Endothelial cell of coronary artery (primary cell): Measurements from ENCODE around the gene NAP1L2. TPM values are rescaled to one million over a fixed set of nuclear protein-coding genes. Genes with fewer than 3 reads are reported as not detected.

Source experiments
- total RNA-seq: library from RNA; depleted of rRNA; stranded (reverse); fragments of >200 nt; gene quantifications from 2 replicates; pipeline ENCODE4 v1.2.3, GENCODE V29; 2014

The NAP1L2 gene, protein sequence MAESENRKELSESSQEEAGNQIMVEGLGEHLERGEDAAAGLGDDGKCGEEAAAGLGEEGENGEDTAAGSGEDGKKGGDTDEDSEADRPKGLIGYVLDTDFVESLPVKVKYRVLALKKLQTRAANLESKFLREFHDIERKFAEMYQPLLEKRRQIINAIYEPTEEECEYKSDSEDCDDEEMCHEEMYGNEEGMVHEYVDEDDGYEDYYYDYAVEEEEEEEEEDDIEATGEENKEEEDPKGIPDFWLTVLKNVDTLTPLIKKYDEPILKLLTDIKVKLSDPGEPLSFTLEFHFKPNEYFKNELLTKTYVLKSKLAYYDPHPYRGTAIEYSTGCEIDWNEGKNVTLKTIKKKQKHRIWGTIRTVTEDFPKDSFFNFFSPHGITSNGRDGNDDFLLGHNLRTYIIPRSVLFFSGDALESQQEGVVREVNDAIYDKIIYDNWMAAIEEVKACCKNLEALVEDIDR
- 0.63 and 0.85 TPM in 2 replicates for total RNA-seq

DNA sequence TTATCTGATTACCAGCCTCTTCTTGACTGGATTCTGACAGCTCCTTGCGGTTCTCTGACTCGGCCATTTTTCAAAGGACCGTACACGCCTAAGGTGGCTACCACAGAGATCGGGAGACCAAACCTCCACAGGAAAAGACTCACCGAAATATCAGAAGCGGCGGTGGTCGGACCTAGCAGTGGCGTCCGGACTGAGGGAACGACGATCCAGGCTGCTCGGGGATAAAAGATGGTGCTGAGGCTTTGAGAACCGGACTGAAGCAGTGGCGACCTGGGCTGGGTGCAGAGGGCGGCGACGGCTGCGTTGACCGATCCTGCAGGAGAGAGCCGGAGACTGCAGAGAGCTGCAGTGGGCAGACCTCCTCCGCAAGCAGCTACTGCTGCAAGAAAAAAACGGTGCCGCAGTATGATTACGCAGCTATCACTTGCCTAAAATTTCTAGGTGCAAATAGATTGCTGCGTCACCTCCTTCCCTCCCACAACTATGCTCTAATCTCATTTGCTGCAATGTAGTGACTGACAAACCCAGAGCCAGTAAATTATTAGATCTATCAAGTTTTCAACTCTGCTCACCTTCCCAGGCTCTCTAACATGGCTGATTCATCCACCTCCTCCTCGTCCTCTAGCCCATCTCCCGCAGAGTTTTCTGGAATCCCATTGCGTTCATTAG lies at the start of gene NAP1L2:
Gene NAP1L2, minus strand, starts transcription at position 426 of the 669 bp plus-strand sequence. Its CDS starts 359 bp downstream, at position 67.

Other genes starting within 250 kb of the NAP1L2 start
- gene PABPC1L2B, start 211.9 kb downstream of the NAP1L2 start, total RNA-seq: not detected in 2 replicates
- not detected in 2 replicates for gene PABPC1L2A, start 135.3 kb downstream of the NAP1L2 start, total RNA-seq
- not detected in 2 replicates for gene CDX4, start 232.2 kb upstream of the NAP1L2 start, total RNA-seq